ENCODE data around the gene ARID5A. TPM values are rescaled to one million over a fixed set of nuclear protein-coding genes. Genes with fewer than 3 reads are reported as not detected.

Gene ARID5A
- total and polyA plus RNA-seq, 5 donors, result 13.0 to 31.8 (median 21.6) TPM

DNA sequence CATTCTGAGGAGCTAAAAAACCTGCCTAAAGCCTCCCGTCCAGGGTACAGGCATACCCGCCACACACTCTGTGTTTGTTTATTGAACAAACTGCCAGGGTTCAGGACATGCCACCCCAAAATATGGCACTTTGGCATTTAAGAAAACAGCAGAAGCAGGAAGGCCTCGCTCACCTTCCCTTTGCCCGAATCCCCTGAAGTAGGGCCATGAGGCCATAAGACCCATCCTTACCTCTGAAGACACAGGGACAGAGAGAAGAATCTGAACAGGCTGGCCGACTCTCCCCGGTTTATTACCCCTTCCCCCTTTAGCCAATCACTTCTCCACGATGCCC lies 29.7 kb upstream of the ARID5A start:
- no peaks in the 10 kb centered on the region for H3K4me1 ChIP-seq (ENCODE audit: control insufficient read depth, insufficient read depth, low read length)
- H3K9me3 ChIP-seq (ENCODE audit: control insufficient read depth, low read length), result no peaks in the 10 kb centered on the region
- H3K27me3 ChIP-seq (ENCODE audit: control insufficient read depth, insufficient read depth), result no peaks in the 10 kb centered on the region
- no peak overlapping the region for H3K27ac ChIP-seq (ENCODE audit: low read length)
- no peak overlapping the region for H3K4me3 ChIP-seq (ENCODE audit: low read length)
- no peak for DNase-seq
- intact Hi-C loops (cut with DNase I), result loop anchor here in 3 of 4 donors (5.0 to 10.0 kb wide), 5 partner anchors 35 to 372 kb away; partner anchors contain the start of gene ASTL (in 2 of the 3)
- 94% methylated on average over 7 of the region's 7 CpGs for WGBS
- no peak for ATAC-seq

DNA sequence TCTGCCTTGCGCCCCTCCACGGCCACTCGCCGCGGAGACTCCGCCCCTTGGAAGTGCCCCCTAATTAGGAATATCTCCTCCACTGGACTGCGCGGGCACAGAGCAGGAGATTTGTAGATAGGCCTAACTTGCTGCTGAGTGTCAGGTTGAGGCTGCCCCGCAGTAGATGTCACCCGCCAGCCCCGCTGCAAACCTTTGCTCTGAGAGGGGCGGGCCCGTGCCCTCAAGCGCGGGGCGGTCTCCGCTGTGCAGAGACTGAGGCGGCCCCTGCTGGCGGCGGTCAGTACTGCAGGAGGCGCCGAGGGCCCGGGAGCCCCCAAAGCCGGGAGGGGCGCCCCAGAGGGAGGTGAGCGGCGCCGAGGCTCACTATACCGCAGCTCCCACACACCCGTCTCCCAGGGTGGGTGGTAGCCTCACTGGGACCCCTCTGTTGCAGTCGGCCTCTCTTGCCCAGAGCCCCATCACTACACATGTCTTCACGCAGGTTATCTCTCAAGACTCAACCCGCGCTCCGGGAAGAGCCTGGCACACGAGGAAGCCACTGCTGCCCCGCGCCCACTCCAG lies 28.5 kb upstream of the ARID5A start:
- Histone ChIP-seq H3K27me3 (ENCODE audit: control insufficient read depth, insufficient read depth) (no peaks in the 10 kb centered on the region), H3K27ac (ENCODE audit: low read length) (no peak overlapping the region), H3K9me3 (ENCODE audit: control insufficient read depth, low read length) (no peaks in the 10 kb centered on the region), H3K4me3 (ENCODE audit: low read length) (peak overlapping the region; percentile 15), H3K4me1 (ENCODE audit: control insufficient read depth, insufficient read depth, low read length) (no peaks in the 10 kb centered on the region)
- WGBS, result 5% methylated on average over 38 of the region's 38 CpGs
- intact Hi-C loops (cut with DNase I), result loop anchor here (2.0 to 10.0 kb wide), 6 partner anchors 36 to 373 kb away; partner anchors contain the start of gene ASTL (in 2 of the 4)
- peak; percentile 80 to 94 (median 94) for DNase-seq
- ATAC-seq, result peak; percentile 87 to 88

DNA sequence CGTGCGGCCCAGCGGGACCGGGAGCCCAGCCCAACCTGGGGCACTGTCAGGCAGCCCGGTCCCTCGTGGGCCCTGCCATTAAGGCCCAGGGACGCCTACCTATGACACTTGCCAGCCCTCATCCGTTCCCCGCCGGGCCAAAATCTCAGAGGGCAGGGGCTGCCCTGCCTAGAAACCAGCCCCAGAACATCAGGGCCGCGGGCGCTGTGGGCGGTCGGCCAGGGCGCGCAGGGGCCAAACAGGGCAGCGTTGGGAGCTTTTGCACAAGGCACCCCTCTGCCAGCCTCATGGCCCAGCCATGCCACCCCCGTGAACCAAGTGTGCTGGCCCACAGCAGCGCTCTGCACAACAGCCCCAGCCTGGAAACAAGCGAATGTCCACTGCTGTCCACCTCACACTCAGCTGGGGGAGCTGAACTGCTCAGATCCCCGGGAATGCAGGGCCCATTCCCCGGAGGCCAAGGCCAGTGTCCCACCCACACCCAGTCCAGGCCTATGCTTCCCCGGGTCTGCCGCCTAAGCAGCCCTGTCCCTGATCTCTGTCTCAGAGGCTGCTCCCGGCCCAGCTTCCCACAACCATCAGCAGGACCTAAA lies 27.9 kb upstream of the ARID5A start:
- H3K27me3 ChIP-seq (ENCODE audit: control insufficient read depth, insufficient read depth), result no peaks in the 10 kb centered on the region
- no peak overlapping the region for H3K4me3 ChIP-seq (ENCODE audit: low read length)
- no peaks in the 10 kb centered on the region for H3K4me1 ChIP-seq (ENCODE audit: control insufficient read depth, insufficient read depth, low read length)
- H3K27ac ChIP-seq (ENCODE audit: low read length), result no peak overlapping the region
- DNase-seq (peak in 2 of 3 donors; percentile 48 to 59), ATAC-seq (peak; percentile 3 to 17)
- intact Hi-C loops (cut with DNase I), result loop anchor here (1.0 to 10.0 kb wide), 7 partner anchors 36 to 374 kb away; partner anchors contain the start of gene ASTL (in 2 of the 4)
- H3K9me3 ChIP-seq (ENCODE audit: control insufficient read depth, low read length), result no peaks in the 10 kb centered on the region
- 59% methylated on average over 26 of the region's 26 CpGs for WGBS

DNA sequence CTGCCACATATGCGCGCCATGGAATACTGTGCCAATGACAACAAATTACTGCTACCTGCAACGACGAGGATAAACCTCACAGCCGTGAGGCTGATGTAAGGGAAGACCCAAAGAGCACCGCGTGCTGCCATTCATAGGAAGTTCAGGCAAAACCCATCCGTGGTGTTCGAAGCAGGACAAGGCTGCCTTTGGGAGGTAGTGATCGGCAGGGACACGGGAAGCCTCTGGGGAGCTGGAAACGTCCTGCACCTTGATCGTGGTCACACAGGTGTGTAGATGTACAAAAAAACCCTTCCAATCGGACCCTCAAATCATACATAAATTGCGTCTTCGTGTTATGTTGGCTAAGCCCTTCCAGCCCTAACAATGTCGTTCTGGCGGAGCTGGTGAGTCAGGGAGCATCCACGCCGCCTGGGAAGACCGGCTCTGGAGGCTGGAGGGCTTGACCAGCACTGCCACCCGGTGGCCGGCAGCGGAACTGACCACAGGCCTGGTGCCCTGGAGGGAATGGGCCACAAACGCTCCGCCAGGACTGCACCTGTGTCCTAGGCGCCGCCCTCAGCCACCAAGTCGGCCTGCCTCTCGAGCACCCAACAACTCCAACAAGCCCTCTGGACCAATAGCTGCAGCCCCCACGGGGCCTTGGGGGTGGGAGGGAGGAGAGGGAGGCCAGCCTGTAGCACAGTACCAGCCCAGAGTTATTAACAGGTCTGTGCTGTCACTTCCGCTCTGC lies 27.3 kb upstream of the ARID5A start:
- intact Hi-C loops (cut with DNase I), result loop anchor here (1.0 to 10.0 kb wide), 7 partner anchors 37 to 374 kb away; partner anchors contain the start of gene ASTL (in 2 of the 4)
- Histone ChIP-seq H3K9me3 (ENCODE audit: control insufficient read depth, low read length) (no peaks in the 10 kb centered on the region), H3K27me3 (ENCODE audit: control insufficient read depth, insufficient read depth) (no peaks in the 10 kb centered on the region), H3K4me3 (ENCODE audit: low read length) (no peak overlapping the region), H3K4me1 (ENCODE audit: control insufficient read depth, insufficient read depth, low read length) (no peaks in the 10 kb centered on the region), H3K27ac (ENCODE audit: low read length) (no peak overlapping the region)
- ATAC-seq (peak; percentile 88 to 89), DNase-seq (peak; percentile 90 to 96 (median 95))
- WGBS, result 23% methylated on average over 32 of the region's 32 CpGs

DNA sequence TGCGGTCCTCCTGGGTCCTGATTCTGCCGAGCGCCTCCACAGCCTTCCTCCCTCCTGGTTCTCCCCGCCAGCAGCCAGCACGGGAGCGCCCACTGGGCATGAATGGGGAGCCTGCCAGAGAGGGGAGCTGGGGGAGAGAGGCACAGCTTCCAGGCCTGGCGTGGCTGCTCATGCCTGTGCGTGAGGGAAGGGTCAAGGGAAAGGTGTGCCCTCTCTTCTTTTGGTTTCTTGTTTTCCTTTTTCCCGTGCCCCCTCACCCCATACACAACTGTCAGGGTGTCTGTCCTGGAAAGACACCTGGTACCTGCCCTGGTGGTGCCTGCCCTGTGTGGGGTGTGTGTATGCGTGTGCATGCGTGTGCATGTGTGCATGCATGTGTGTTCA lies 26.7 kb upstream of the ARID5A start:
- DNase-seq (no peak), ATAC-seq (no peak)
- Histone ChIP-seq H3K27ac (ENCODE audit: low read length) (no peak overlapping the region), H3K4me3 (ENCODE audit: low read length) (no peak overlapping the region), H3K9me3 (ENCODE audit: control insufficient read depth, low read length) (no peaks in the 10 kb centered on the region), H3K4me1 (ENCODE audit: control insufficient read depth, insufficient read depth, low read length) (no peaks in the 10 kb centered on the region), H3K27me3 (ENCODE audit: control insufficient read depth, insufficient read depth) (no peaks in the 10 kb centered on the region)
- 43% methylated on average over 11 of the region's 11 CpGs for WGBS
- intact Hi-C loops (cut with DNase I), result loop anchor here (1.0 to 10.0 kb wide), 7 partner anchors 38 to 375 kb away; partner anchors contain the start of gene ASTL (in 2 of the 4)

DNA sequence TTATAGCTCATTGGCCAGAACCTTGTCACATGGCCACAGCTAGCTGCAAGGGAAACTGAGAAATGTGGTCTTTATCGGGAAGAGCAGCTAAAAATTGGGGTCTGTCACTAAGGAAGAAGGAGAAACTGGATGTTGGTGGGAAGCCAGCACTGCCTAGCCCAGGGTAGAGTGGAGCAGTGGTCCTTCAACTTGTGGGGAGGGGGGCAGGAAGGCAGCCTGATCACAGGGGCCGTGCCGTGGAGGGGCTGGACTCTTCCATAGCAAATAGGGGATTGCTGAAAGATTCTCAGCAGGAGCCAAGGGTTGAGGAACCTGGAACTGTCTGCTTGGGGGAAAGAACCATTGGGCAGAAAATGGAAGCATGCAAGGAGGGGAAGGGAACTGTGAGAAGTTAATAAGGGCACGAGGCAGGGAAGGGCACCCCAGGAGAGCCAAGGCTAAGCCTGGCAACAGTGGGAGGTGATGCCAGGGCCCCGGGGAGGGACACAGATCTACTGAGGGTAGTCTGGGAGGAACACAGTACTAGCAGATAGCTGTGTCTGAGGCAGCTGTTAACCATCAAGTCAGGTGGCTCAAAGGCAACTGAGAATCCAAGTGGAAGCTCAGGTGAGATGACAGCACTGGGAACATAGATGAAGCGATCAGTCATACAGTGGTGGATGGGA lies 25.5 kb upstream of the ARID5A start:
- DNase-seq (no peak), ATAC-seq (no peak)
- Histone ChIP-seq H3K9me3 (ENCODE audit: control insufficient read depth, low read length) (no peaks in the 10 kb centered on the region), H3K4me3 (ENCODE audit: low read length) (no peak overlapping the region), H3K27ac (ENCODE audit: low read length) (no peak overlapping the region), H3K27me3 (ENCODE audit: control insufficient read depth, insufficient read depth) (no peaks in the 10 kb centered on the region), H3K4me1 (ENCODE audit: control insufficient read depth, insufficient read depth, low read length) (no peaks in the 10 kb centered on the region)
- intact Hi-C loops (cut with DNase I), result no loop called here
- 68% methylated on average over 6 of the region's 6 CpGs for WGBS

DNA sequence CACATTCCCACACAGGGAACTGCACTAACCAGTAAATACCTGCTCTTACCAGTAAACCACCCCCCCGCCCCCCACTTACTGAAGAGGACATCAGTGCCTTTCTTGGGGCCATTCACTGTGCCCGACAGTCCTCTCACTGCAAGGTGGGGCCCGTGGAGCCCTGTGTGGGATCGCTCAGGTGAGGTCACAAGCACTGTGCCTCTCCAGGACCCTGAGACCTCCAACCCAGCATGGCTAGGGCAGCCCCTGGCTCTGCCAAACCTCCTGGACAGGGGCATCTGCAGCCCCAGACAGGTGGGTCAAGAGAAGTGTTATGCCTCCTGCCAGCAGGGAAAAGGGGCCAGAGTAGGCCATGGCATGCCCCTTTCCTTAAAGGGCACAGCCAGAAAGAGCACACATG lies 24.7 kb upstream of the ARID5A start:
- Histone ChIP-seq H3K27me3 (ENCODE audit: control insufficient read depth, insufficient read depth) (no peaks in the 10 kb centered on the region), H3K4me3 (ENCODE audit: low read length) (no peak overlapping the region), H3K9me3 (ENCODE audit: control insufficient read depth, low read length) (no peaks in the 10 kb centered on the region), H3K4me1 (ENCODE audit: control insufficient read depth, insufficient read depth, low read length) (no peaks in the 10 kb centered on the region), H3K27ac (ENCODE audit: low read length) (no peak overlapping the region)
- ATAC-seq (no peak), DNase-seq (no peak)
- intact Hi-C loops (cut with DNase I), result no loop called here
- 85% methylated on average over 4 of the region's 4 CpGs for WGBS

DNA sequence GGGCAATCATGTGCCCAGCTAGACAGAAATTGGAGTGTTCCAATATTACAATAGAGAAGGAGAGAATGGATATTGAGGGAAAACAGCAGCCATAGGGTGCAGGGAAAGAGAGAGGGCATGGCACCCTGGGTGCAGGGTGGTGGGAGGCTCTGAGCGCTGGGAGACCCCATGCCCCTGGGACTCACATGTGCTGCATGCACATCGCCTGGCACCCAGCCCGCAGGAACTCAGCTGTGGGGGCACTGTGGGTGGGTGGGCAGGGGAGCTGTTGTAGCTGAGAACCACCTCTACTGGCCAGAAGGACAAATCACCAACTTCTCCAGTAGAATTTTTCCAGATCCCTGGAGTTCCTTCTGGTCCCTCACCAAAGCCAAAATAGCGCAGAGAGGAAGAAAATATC lies 24.2 kb upstream of the ARID5A start:
- no peak for ATAC-seq
- no peak overlapping the region for H3K27ac ChIP-seq (ENCODE audit: low read length)
- intact Hi-C loops (cut with DNase I), result no loop called here
- H3K9me3 ChIP-seq (ENCODE audit: control insufficient read depth, low read length), result no peaks in the 10 kb centered on the region
- no peaks in the 10 kb centered on the region for H3K4me1 ChIP-seq (ENCODE audit: control insufficient read depth, insufficient read depth, low read length)
- H3K27me3 ChIP-seq (ENCODE audit: control insufficient read depth, insufficient read depth), result no peaks in the 10 kb centered on the region
- no peak overlapping the region for H3K4me3 ChIP-seq (ENCODE audit: low read length)
- WGBS, result 88% methylated on average over 4 of the region's 4 CpGs
- DNase-seq, result peak in 2 of 3 donors; percentile 36 to 61

DNA sequence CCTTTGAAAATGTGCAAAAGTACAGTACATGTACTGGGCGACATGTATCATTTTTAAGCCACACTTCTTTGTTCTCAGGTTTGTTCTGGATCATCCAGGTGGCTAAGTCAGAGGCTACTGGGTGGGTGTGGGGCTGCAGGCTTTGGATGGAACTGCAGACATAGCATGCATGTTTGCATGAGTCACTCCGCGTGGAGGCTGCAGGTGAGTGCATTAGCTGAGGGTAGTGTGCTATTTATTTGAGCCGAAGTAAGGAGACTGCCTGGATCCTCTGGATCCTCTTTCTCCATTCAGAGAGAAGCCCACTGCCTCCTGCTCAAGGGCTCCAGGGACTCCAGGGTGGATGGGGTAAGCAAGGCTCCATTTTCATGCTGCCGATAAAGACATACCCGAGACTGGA lies 22.0 kb upstream of the ARID5A start:
- ATAC-seq, result no peak
- intact Hi-C loops (cut with DNase I), result no loop called here
- 88% methylated on average over 6 of the region's 6 CpGs for WGBS
- no peak for DNase-seq
- Histone ChIP-seq H3K9me3 (ENCODE audit: control insufficient read depth, low read length) (no peaks in the 10 kb centered on the region), H3K4me1 (ENCODE audit: control insufficient read depth, insufficient read depth, low read length) (no peaks in the 10 kb centered on the region), H3K27me3 (ENCODE audit: control insufficient read depth, insufficient read depth) (no peaks in the 10 kb centered on the region), H3K4me3 (ENCODE audit: low read length) (no peak overlapping the region), H3K27ac (ENCODE audit: low read length) (no peak overlapping the region)

DNA sequence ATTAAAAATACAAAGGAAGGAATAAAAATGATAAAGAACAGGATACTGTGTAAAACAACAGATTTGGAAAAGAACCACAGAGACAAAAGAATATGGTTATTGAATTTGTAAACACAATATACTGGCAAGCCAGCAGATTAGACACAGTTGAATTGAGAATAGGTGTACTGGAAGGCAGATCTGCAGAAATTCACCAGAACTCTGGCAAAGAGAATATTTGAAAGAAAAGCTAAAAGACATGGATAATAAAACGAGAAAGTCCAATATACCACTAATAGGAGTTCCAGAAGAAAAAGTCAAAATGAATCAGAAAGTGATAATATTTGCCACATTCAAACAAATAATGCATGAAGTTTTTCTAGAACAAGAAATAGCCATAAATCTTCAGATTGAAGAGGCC lies 19.5 kb upstream of the ARID5A start:
- Histone ChIP-seq H3K27ac (ENCODE audit: low read length) (no peak overlapping the region), H3K4me3 (ENCODE audit: low read length) (no peak overlapping the region), H3K9me3 (ENCODE audit: control insufficient read depth, low read length) (no peaks in the 10 kb centered on the region), H3K27me3 (ENCODE audit: control insufficient read depth, insufficient read depth) (no peaks in the 10 kb centered on the region), H3K4me1 (ENCODE audit: control insufficient read depth, insufficient read depth, low read length) (no peaks in the 10 kb centered on the region)
- 88% methylated on average over 1 of the region's 1 CpG for WGBS
- ATAC-seq (no peak), DNase-seq (no peak)
- intact Hi-C loops (cut with DNase I), result no loop called here

DNA sequence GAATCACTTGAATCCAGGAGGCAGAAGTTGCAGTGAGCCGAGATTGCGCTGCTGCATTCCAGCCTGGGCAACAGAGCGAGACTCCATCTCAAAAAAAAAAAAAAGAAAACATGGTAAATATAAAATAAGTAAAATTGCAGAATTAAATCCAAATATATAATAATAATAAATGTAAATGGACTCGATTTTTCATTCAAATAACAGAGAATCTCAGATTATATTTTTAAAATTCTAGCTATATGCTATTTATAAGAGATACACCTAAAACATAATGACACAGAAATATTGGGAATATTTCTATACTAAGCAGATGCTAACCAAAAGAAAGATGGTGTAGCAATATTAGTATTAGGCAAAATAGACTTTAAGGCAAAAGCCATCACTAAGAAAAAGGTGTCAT lies 16.3 kb upstream of the ARID5A start:
- 82% methylated on average over 4 of the region's 4 CpGs for WGBS
- intact Hi-C loops (cut with DNase I), result no loop called here
- no peak for ATAC-seq
- Histone ChIP-seq H3K4me3 (ENCODE audit: low read length) (no peak overlapping the region), H3K4me1 (ENCODE audit: control insufficient read depth, insufficient read depth, low read length) (no peaks in the 10 kb centered on the region), H3K27me3 (ENCODE audit: control insufficient read depth, insufficient read depth) (no peaks in the 10 kb centered on the region), H3K27ac (ENCODE audit: low read length) (no peak overlapping the region), H3K9me3 (ENCODE audit: control insufficient read depth, low read length) (no peaks in the 10 kb centered on the region)
- DNase-seq, result no peak
